Measurements from ENCODE around the gene VAC14.

Gene VAC14

GRCh38 chr16:70767377-70768202, 33.4 kb downstream of the VAC14 start:
- peak in 1 of 10 donors; percentile 21 for DNase-seq
- intact Hi-C loops (cut with DNase I) = no loop called here

DNA sequence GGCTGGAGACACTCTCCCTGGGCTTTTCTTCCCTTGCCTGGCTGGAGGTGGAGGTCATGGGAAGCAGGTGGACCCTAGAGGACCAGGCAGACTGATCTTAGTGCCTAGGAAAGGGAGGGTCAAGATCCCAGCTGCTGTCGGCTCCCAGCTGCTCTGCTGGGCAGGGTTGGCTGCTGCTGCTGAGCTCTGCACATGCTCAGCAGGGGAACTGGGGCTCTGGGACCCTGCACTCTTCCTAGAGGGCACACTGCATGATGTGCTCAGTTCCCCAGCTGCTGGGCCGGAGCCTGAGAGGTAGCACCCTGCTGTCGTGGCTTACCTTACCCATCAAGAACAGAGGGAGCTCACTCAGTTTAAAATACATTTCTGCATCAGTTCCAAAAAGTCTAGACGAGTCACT, 34.3 kb downstream of the VAC14 start:
- intact Hi-C loops (cut with DNase I) = no loop called here
- peak in 1 of 10 donors; percentile 59 for DNase-seq

DNA sequence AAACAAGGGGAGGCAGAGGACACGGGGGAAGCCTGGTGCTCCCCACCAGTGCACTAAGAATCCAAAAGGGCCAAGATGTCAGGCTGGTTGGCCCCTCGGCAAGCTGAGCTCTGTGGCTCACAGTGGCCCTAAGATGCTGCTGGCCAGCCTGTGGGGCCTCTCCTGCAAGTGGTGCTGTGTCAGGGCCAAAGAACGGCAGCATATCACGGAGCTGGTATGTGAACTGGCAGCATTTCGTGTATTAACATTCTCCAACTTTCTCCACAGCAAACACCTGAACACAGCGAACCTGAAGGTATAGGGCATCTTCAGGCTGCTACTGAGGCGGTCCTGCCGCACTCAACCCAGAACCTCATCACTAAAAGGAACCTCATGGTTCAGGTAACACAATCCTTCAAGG, 34.8 kb downstream of the VAC14 start:
- intact Hi-C loops (cut with DNase I) = no loop called here
- peak in 2 of 10 donors; percentile 15 to 18 for DNase-seq

- intact Hi-C loops (cut with DNase I) = no loop called here
- peak in 2 of 10 donors; percentile 52 to 56 for DNase-seq
Observed at GRCh38 chr16:70765491-70765890, 35.5 kb downstream of the VAC14 start.

GRCh38 chr16:70764632-70765031, 36.3 kb downstream of the VAC14 start:
- DNase-seq = peak in 2 of 10 donors; percentile 38 to 57
- intact Hi-C loops (cut with DNase I) = loop anchor here (5.0 kb wide), 1 partner anchor 52 kb away; no protein-coding TSS in a partner anchor

GRCh38 chr16:70760221-70760620, 40.7 kb downstream of the VAC14 start:
- DNase-seq = no peak
- intact Hi-C loops (cut with DNase I) = loop anchor here (5.0 kb wide), 1 partner anchor 48 kb away; no protein-coding TSS in a partner anchor

DNA sequence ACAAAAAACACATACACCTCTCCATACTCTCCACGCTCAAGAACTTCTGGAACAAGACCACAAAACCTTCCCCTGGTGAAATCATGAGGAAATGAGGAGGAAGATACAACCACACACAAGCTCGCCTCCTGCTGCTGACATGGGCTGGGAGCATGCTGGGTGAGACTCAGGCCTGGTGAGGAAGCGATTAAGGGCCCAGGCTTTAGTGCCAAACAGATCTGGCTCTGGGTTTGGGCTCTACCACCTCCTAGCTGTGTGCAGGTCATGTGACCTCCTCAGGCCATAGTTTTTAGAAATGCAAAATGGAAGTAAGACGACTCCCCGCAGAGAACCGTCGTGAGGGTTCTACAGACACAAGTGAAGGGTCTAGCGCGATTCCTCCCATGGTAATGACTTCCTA, 41.3 kb downstream of the VAC14 start:
- no peak for DNase-seq
- intact Hi-C loops (cut with DNase I) = loop anchor here (5.0 kb wide), 1 partner anchor 47 kb away; no protein-coding TSS in a partner anchor

DNA sequence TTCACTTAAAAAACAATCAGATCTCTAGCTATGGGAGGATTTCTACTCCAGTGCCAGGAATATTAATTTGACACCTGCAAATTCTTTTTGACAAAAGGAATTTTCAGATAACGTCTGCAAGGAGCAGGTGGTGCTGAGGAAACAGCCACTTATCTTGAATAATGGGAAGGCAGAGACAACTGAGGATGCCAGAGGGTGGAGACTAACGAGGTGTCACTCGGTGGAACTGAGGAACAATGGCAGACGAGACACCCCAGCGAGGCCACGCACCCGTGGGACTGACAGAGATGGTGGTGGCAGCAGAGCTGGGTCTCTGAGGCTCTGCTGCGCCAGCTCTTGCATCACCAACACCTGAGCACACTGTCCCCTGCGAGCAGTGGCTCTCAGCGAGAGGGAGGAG, 42.2 kb downstream of the VAC14 start:
- intact Hi-C loops (cut with DNase I) = no loop called here
- DNase-seq = peak in 1 of 10 donors; percentile 66

GRCh38 chr16:70757183-70757582, 43.8 kb downstream of the VAC14 start:
- intact Hi-C loops (cut with DNase I) = no loop called here
- DNase-seq = peak in 5 of 10 donors; percentile 37 to 83 (median 52)

DNA sequence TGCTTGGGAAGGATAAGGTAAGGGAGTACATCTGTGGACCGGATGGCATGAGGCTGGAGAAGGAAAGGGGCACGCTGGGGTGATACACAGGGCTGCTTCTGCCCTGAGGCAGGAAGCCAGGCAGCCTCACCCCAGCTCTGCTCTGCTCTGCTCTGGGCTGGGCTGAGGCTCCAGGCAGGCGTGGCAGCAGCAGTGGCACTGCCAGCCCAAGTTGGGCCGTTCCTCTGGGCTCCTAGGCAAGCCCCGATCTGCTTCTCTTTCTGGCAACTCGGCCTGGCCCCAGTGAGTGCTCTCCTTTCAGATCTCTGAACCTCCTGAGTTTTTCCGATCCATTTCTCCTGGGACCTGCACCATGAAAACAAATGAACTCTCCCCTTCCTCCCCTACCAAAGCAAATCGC, 44.9 kb downstream of the VAC14 start:
- peak in 2 of 10 donors; percentile 70 to 79 for DNase-seq
- intact Hi-C loops (cut with DNase I) = no loop called here

- intact Hi-C loops (cut with DNase I) = no loop called here
- peak in 6 of 10 donors; percentile 34 to 90 (median 54) for DNase-seq
Observed at GRCh38 chr16:70754851-70755600, 45.9 kb downstream of the VAC14 start.

DNA sequence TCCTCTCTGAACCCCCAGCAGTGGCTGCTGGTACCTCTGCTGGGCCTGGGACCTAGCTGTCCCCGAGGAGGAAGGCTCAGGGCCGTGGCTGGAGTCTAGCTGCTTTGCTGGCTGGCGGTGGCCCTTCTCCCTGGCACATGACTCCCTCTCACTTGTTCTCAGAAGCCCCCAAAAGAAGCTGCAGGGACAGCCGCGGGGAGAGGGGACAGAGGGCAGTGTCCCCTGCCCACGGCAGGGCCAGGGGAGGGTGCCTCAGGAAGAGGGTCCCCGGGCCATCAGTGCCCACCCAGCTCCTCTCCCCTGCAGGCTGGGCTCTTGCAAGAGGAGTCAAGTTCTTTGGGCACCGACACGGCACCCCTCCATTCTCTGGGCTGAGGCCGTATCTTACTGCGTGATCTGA, 46.6 kb downstream of the VAC14 start:
- intact Hi-C loops (cut with DNase I) = no loop called here

GRCh38 chr16:70753694-70754325, 47.1 kb downstream of the VAC14 start:
- DNase-seq = peak in 2 of 10 donors; percentile 59 to 69
- intact Hi-C loops (cut with DNase I) = no loop called here

More for the DNA sequence above, 46.6 kb downstream of the VAC14 start:
- peak in 2 of 10 donors; percentile 39 to 69 for DNase-seq

- DNase-seq = peak in 2 of 10 donors; percentile 40 to 66
- intact Hi-C loops (cut with DNase I) = no loop called here
Observed at GRCh38 chr16:70753228-70753627, 47.7 kb downstream of the VAC14 start.

DNA sequence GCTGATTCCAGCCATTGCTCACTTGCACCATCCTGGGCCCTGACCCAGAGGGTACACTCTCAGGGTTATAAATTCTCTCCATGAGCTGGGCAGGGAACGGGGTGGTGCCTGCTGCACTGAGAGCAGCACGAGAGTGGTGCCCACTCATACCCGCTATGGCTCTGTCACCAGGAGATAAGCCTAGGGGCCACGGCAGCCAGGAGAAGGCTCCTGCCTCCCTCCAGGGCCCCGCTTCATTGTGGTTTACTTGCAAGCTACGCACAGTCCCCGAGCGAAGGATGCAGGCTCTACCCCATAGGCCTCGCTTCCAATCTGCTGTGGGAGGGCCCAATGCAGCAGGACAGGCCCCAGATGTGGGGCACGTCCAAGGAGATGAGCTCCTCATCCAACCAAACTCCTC, 48.5 kb downstream of the VAC14 start:
- intact Hi-C loops (cut with DNase I) = no loop called here
- peak in 2 of 10 donors; percentile 31 to 42 for DNase-seq

- peak in 2 of 10 donors; percentile 39 to 69 for DNase-seq
- intact Hi-C loops (cut with DNase I) = no loop called here
Observed at GRCh38 chr16:70751593-70751992, 49.4 kb downstream of the VAC14 start.

GRCh38 chr16:70750893-70751467, 50.0 kb downstream of the VAC14 start:
- DNase-seq = peak in 2 of 10 donors; percentile 47 to 65
- intact Hi-C loops (cut with DNase I) = no loop called here

DNA sequence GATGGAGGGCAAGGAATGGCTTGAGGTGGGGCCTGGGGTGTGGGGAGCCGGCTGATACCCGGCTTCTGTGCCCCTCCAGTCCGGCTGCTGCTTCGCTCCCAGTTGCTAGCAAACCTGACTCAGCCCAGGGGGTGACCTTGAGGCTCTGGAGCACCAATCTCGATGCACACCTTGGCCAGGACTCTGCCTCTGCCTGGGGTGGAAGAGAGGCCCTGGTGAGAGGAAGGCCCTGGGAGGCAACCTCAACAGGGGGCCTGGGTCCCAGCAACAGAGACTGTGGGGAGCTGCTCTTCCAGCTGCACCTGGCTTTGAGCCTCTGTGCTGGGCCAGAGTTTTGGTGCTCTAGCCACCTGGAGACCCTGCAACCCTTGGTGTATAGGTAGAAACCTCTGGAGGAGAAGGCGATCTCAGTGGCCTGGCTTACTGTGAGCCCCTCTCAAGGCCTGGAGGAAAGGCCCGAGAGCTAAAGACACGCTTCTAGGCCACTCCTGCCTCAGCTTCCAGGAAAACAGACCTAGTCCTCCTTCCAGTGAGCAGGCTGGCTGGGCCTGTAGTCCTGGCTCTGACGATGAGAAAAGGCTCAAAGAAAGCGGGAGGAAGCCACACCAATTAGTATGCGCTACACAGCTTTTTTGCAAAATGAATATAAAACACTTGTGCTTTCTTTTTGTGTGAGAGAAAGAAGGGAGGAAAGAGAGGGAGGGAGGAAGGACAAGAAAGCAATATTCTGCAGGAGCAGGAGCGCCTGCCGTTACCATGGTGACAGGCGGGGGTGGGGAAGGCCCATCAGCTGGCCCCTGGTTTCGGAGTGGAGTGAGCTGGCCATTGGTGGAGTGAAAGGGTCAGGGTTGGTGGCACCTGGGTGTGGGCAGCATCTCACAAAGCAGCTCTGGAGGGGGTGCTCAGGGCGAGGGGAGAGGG, 51.0 kb downstream of the VAC14 start:
- DNase-seq = peak in 8 of 10 donors; percentile 31 to 92 (median 58)
- intact Hi-C loops (cut with DNase I) = no loop called here

DNA sequence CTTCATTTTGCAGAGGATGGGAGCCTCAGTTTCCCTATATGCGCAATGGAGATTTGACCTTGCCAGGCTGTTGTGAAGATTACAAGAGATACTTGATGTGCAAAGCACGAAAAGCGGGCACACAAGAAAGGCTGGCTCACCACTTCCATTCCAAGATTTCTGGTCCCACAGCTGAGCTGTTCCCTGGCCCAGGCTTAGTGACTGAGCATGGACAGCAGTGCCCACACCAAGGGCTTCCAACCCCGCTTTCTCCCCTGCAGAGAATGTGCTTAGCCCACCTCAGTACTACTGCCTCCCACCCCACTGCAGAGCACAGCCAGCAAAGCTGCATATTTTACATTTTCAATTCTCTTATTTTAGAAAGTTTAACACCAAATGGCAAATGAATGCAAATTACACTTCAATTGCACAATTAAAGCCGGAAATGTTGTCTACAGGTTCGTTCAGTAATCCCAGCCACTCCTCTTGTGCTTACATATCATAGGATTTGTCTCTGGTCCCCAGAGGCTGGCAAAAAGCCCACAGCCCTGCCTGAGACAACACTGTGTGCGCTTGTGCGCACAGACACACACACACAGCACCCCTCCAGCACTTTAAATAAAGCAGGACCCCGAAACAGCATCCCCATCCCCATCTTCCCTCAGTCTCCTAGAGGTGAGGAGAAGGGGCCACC, 51.8 kb downstream of the VAC14 start:
- intact Hi-C loops (cut with DNase I) = no loop called here
- DNase-seq = peak in 4 of 10 donors; percentile 37 to 84 (median 62)

Data from posterior cingulate gyrus (tissue), 11 donors.